ENCODE measurements around the gene BPGM.
"Not testable (repeated sequence)": the region's sequence is repeated elsewhere in the genome, so short reads cannot be mapped to it uniquely, and the experiment has no call there.

Gene BPGM

GRCh38 chr7:134632052-134632451 lies 14.6 kb upstream of the BPGM start:
- DNase-seq: no peak

GRCh38 chr7:134632937-134633540 lies 13.6 kb upstream of the BPGM start:
- DNase-seq: peak in 1 of 14 donors; percentile 1

GRCh38 chr7:134636008-134636449 lies 10.6 kb upstream of the BPGM start:
- DNase-seq: no peak

- no peak for DNase-seq
Measured at GRCh38 chr7:134637441-134637840, 9.2 kb upstream of the BPGM start.

GRCh38 chr7:134637934-134638719 lies 8.5 kb upstream of the BPGM start:
- DNase-seq: no peak

GRCh38 chr7:134639061-134639460 lies 7.6 kb upstream of the BPGM start:
- no peak for DNase-seq

- DNase-seq: no peak
Measured at GRCh38 chr7:134639683-134640279, 6.9 kb upstream of the BPGM start.

- no peak for DNase-seq
Measured at GRCh38 chr7:134640842-134641715, 5.6 kb upstream of the BPGM start.

GRCh38 chr7:134641981-134642380 lies 4.7 kb upstream of the BPGM start:
- DNase-seq: not testable (repeated sequence)

GRCh38 chr7:134643131-134643530 lies 3.5 kb upstream of the BPGM start:
- DNase-seq: no peak

GRCh38 chr7:134645478-134645877 lies 1.2 kb upstream of the BPGM start:
- DNase-seq: no peak

- peak in 1 of 14 donors; percentile 69 for DNase-seq
Measured at GRCh38 chr7:134645935-134646334, 718 bp upstream of the BPGM start.

- no peak for DNase-seq
Measured at GRCh38 chr7:134648456-134648855, 1.8 kb downstream of the BPGM start.

GRCh38 chr7:134649226-134649775 lies 2.6 kb downstream of the BPGM start:
- no peak for DNase-seq

GRCh38 chr7:134651991-134652390 lies 5.3 kb downstream of the BPGM start:
- no peak for DNase-seq

- DNase-seq: no peak
Measured at GRCh38 chr7:134654104-134654775, 7.6 kb downstream of the BPGM start.

- no peak for DNase-seq
Measured at GRCh38 chr7:134657526-134657925, 10.9 kb downstream of the BPGM start.

GRCh38 chr7:134660242-134660785 lies 13.7 kb downstream of the BPGM start:
- DNase-seq: peak in 3 of 14 donors; percentile 7 to 29 (median 7)

GRCh38 chr7:134660961-134661376 lies 14.3 kb downstream of the BPGM start:
- DNase-seq: no peak

- DNase-seq: no peak
Measured at GRCh38 chr7:134662166-134662870, 15.7 kb downstream of the BPGM start.

GRCh38 chr7:134662871-134663205 lies 16.2 kb downstream of the BPGM start:
- no peak for DNase-seq
